ENCODE measurements around the gene NIM1K.
"Not testable (repeated sequence)": the region's sequence is repeated elsewhere in the genome, so short reads cannot be mapped to it uniquely, and the experiment has no call there.

NIM1K gene

DNA sequence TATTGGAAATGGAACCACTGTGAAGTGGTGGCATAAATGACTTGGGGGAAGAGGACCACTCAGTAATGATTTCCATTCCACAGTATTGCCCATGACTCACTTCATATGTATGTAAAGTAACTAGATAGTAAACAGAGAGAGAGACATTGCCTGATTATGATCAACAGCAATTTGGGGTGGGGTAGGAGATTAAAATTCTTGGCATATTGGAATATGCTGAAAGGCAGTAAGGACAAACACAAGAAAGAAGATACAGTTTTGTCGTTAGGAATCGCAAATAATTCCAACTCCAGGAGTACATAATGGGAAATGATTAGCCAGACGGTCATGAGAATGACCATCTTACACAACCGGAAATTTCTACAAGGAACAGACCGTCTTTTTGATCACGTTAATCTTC, 122.7 kb downstream of the NIM1K start:
- Histone ChIP-seq H3K27ac (no peak overlapping the region), H3K4me1 (peaks cover 0 to 28% (median 13%) of the 10 kb centered on the region in 4 donors), H3K9me3 (no peaks in the 10 kb centered on the region), H3K27me3 (no peaks in the 10 kb centered on the region), H3K36me3 (no peaks in the 10 kb centered on the region), H3K4me3 (no peak overlapping the region)
- DNase-seq: no peak
- TF ChIP-seq, protein P1, sequence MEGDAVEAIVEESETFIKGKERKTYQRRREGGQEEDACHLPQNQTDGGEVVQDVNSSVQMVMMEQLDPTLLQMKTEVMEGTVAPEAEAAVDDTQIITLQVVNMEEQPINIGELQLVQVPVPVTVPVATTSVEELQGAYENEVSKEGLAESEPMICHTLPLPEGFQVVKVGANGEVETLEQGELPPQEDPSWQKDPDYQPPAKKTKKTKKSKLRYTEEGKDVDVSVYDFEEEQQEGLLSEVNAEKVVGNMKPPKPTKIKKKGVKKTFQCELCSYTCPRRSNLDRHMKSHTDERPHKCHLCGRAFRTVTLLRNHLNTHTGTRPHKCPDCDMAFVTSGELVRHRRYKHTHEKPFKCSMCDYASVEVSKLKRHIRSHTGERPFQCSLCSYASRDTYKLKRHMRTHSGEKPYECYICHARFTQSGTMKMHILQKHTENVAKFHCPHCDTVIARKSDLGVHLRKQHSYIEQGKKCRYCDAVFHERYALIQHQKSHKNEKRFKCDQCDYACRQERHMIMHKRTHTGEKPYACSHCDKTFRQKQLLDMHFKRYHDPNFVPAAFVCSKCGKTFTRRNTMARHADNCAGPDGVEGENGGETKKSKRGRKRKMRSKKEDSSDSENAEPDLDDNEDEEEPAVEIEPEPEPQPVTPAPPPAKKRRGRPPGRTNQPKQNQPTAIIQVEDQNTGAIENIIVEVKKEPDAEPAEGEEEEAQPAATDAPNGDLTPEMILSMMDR (IDR thresholded peaks at IDR 0.05): no peak
- intact Hi-C loops (cut with DNase I; ENCODE audit: low total_unique reads): loop anchor here (5.0 kb wide), 1 partner anchor 168 kb away; the partner anchor contains the start of gene TMEM267

DNA sequence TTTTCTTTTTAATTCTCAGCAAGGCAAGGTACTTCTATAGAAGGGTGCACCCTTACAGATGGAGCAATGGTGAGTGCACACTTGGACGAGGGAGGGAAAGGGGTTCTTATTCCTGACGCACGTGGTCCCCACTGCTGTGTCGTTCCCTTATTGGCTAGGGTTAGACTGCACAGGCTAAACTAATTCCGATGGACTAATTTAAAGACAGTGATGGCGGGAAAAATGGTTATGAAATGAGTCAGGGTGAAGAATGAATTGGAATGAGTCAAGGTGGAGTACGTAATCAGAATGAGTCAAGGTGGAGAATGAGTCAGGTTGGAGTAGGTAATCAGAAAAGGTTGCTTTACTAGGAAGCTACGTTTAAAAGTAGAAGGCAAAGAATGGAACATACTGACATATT, 123.2 kb downstream of the NIM1K start:
- intact Hi-C loops (cut with DNase I; ENCODE audit: low total_unique reads): no loop called here
- TF ChIP-seq, protein P1 (IDR thresholded peaks at IDR 0.05): no peak
- no peak overlapping the region for H3K27ac ChIP-seq
- no peaks in the 10 kb centered on the region for H3K27me3 ChIP-seq
- no peak for DNase-seq
- no peaks in the 10 kb centered on the region for H3K36me3 ChIP-seq
- peaks cover 0 to 23% (median 10%) of the 10 kb centered on the region in 4 donors for H3K4me1 ChIP-seq
- H3K9me3 ChIP-seq: no peaks in the 10 kb centered on the region
- H3K4me3 ChIP-seq: no peak overlapping the region

DNA sequence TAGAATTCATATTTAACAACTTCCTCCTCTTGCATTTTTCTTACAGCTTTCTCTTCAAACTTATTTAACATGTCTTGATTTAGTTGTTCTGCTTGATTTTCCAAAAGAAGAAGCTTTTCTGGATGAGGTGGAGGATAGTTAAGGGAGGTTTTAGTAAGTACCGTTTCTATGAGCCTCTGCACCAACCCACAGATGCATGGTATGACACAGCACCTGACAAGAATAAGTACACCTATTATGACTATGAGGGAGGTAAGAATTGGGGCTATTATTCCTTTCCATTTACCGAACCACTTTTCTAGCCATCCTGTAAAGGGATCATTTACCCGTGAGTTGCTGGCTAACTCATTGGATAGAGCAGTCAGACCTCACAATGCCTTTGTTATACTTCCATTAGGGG, 123.7 kb downstream of the NIM1K start:
- intact Hi-C loops (cut with DNase I; ENCODE audit: low total_unique reads): no loop called here
- Histone ChIP-seq H3K4me1 (peaks cover 0 to 19% (median 9%) of the 10 kb centered on the region in 4 donors), H3K27me3 (no peaks in the 10 kb centered on the region), H3K9me3 (no peaks in the 10 kb centered on the region), H3K27ac (no peak overlapping the region), H3K36me3 (no peaks in the 10 kb centered on the region), H3K4me3 (no peak overlapping the region)
- TF ChIP-seq, protein P1 (IDR thresholded peaks at IDR 0.05): no peak
- DNase-seq: no peak

DNA sequence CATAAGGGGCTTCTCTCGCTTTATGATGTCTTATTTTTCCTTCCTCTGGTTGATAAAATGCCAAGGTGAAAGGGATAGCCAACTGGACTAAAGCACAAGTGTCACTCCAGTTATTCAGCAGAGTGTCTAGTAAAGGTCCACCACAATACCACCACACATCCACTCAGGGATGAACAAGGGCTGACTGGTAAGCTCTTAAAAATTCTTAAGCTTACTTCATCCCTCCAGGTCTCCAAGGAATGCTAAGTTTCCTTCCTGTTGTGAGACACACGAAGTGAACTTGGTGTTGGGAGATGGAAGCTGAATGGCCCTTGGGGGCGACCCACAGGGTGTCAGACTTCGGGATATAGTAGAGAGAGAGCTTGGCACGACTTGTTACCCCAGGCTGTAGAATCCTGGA, 124.4 kb downstream of the NIM1K start:
- TF ChIP-seq, protein P1 (IDR thresholded peaks at IDR 0.05): no peak
- DNase-seq: no peak
- intact Hi-C loops (cut with DNase I; ENCODE audit: low total_unique reads): no loop called here
- no peak overlapping the region for H3K4me3 ChIP-seq
- H3K9me3 ChIP-seq: no peaks in the 10 kb centered on the region
- no peak overlapping the region for H3K27ac ChIP-seq
- peaks cover 0 to 11% (median 6%) of the 10 kb centered on the region in 4 donors for H3K4me1 ChIP-seq
- H3K36me3 ChIP-seq: no peaks in the 10 kb centered on the region
- no peaks in the 10 kb centered on the region for H3K27me3 ChIP-seq

DNA sequence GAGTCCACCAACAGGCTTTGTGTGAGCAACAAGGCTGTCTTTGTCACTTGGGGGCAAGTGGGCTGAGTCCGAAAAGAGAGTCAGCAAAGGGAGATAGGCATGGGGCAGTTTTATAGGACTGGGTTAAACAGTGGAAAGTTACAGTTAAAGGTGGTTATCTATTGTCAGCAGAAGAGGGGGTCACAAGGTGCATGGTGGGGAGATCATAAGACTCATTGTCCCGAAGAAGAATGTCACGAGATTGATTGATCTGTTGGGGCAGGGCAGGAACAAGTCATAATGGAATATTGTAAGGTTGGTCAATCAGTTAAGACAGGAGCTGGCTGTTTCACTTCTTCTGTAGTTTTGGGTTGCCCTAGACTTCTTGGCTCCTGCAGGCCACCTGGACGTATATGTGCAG, 128.8 kb downstream of the NIM1K start:
- Histone ChIP-seq H3K4me1 (no peaks in the 10 kb centered on the region), H3K27me3 (no peaks in the 10 kb centered on the region), H3K9me3 (no peaks in the 10 kb centered on the region), H3K4me3 (no peak overlapping the region), H3K36me3 (no peaks in the 10 kb centered on the region), H3K27ac (no peak overlapping the region)
- no peak for DNase-seq
- TF ChIP-seq, protein P1 (IDR thresholded peaks at IDR 0.05): no peak
- intact Hi-C loops (cut with DNase I; ENCODE audit: low total_unique reads): no loop called here

DNA sequence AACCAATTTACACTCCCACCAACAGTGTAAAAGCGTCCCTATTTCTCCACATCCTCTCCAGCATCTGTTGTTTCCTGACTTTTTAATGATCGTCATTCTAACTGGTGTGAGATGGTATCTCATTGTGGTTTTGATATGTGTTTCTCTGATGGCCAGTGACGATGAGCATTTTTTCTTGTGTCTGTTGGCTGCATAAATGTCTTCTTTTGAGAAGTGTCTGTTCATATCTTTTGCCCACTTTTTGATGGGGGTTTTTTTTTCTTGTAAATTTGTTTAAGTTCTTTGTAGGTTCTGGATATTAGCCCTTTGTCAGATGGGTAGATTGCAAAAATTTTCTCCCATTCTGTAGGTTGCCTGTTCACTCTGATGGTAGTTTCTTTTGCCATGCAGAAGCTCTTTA, 131.5 kb downstream of the NIM1K start:
- H3K4me1 ChIP-seq; H3K36me3 ChIP-seq; intact Hi-C loops (cut with DNase I; ENCODE audit: low total_unique reads); H3K27me3 ChIP-seq; H3K9me3 ChIP-seq; H3K4me3 ChIP-seq; H3K27ac ChIP-seq; DNase-seq: not testable (repeated sequence)

DNA sequence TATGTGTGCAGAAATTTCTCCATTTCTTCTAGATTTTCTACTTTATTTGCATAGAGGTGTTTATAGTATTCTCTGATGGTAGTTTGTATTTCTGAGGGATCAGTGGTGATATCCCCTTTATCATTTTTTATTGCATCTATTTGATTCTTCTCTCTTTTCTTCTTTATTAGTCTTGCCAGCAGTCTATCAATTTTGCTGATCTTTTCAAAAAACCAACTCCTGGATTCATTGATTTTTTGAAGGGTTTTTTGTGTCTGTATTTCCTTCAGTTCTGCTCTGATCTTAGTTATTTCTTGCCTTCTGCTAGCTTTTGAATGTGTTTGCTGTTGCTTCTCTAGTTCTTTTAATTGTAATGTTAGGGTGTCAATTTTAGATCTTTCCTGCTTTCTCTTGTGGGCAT, 133.6 kb downstream of the NIM1K start:
- intact Hi-C loops (cut with DNase I; ENCODE audit: low total_unique reads); H3K27ac ChIP-seq; H3K4me1 ChIP-seq; H3K36me3 ChIP-seq; DNase-seq; H3K27me3 ChIP-seq; H3K4me3 ChIP-seq; H3K9me3 ChIP-seq: not testable (repeated sequence)
